COLO668 (cell line): Measurements from ENCODE around the gene OPCML.

Experiments used
- DNase-seq: peaks from one replicate; lab custom pipeline; 2025; ENCODE audit not compliant: unreplicated experiment; lab: John Stamatoyannopoulos, UW

Gene OPCML

DNA sequence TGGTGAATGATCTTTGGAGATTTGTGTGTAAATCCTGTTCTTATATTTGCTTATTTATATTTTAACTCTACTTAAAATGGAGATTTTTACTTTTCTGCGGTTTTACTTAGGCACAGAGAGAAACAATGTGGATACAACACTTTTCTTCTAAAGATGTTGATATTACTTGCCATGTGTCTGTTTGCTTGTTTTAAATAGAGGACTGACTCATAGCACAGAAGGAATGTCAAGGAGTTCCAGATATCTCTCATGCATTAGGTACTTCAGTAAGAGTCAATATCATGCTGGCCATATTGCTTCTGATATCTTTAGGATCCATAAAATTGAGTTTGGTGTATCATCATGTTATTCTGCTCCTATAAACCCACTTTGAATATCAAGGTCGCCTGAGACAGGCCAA lies 395.0 kb downstream of the OPCML start:
- DNase-seq, result no peak

DNA sequence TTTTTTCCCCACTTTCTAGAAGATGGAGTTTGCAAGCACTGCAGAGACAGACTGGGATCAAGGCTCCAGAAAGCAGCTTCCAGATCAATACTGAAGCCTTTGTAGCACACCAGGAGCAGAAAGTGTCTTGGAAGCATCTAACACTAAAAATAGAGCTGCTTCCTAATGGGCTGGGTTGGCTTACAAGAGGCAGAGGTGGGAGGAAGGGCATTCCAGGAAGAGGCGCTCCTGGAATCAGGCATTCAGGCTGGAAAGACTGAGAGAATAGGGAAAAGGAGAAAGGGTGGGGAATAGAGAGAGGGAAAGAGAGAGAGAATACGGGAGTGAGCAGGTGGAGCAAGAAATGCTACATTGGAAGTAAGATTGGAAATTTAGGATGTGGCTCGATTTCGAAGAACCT lies 395.9 kb downstream of the OPCML start:
- no peak for DNase-seq

DNA sequence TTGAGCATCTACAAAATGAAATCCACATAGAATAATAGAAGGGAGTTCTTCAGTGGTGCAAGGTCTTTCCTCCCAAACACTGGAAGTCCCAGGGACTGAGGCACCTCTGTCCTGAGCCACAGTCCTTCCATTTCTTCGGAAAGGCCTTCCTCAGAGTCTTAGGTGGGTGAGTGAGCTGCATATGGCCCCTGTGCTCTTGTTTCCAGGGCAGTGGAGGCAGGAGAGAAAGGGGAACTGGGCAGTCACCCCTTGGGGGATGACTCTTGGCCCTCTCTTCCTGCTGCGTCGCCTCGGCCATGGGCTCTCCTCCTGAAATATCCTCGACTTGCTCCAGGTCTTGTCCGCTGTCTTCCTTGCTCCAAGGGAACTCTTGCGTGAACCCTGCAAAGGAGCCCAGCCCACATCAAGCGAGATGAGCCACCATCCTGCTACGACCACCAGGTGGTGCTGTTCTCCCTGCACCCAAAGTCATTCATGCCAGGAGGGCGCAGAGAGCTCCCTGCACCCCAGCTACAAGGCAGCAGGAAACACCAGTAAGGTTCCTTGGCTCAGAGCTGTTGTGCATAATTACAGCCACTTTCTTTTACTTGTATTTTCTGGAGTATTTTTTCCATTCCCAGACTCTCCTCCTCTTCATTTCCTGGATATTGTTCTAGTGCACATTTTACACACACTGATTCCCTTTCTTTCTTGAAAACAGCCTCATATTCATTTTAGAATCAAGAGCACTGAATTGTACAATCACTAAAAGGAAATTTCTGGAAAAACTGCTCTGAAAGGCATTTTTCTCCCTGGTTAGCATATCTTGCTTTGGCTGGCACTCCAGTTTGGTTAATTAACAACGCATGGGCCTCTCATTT lies 397.8 kb downstream of the OPCML start:
- DNase-seq, result peak; percentile 21

DNA sequence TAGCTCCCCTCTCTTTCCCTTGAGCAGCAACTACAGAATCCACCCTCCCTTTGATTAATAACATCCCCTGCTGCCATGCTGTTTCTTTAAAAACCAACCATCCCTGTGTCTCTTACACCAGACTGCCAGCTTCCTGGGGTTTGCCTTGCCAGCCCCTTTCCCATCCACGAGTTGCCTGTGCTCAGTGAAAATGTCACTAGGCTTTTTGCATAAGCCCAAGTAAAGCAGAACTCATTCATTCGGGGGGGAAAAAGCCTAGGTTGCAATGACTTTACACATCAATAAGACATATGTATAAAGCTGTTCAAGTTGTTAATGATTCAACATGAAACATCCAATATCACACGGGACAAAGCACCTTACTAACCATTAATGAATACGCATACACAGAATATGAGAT lies 398.7 kb downstream of the OPCML start:
- no peak for DNase-seq

DNA sequence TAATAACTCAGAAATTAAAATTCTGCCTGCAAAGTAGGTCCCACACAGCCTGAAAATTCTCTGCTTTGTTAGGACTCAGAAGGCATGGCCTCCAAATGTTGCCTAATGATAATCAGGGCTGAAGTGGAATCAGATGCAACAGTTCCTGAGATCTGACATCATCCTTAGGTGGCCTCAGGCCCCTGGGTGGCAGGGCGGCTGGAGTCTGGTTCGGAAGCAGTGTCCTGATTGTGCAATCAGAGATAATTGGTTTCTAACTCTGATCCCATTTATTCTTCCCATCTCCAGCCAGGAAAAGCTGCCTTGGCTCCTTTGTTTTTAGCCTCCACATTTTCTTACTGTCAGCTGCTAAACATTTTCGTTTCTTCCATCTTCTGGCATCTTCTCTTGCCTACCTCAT lies 399.3 kb downstream of the OPCML start:
- no peak for DNase-seq

DNA sequence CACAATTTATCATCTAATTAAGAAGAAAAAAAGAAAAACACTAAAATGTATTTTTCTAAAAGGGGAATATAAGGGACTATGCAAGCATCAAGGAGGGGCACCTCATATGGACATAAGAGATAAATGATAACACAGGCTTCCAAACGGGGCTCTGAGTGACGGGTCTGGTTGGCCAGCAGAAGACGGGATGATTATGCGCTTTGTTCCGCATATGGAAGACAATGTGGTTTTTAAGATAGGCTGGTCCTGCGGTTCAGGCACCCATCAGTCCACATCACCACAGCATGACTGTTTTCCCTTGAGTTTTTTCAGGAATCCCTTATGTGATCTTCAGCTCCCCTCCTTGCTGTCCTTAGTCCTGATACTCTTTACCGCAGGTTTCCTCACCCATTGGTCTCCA lies 404.6 kb downstream of the OPCML start:
- DNase-seq, result no peak

DNA sequence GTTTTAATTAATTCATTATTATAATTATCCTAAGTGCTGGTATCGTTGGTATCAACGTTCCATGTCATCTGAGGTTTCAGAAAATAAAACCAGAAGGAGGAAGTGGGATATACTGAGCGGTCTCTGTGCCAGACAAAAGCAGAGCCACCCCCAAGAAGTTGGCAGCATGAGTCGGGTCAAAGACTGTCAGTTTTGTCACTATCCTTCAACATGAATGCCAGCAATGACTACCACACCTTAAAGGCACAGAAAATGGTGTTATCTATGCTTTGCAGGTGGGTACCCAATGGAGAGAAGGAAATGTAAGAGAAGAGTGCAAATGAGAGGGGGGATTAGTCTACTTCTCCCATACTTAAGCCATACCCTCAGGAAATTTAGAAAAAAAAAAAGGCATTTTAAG lies 408.5 kb downstream of the OPCML start:
- no peak for DNase-seq

DNA sequence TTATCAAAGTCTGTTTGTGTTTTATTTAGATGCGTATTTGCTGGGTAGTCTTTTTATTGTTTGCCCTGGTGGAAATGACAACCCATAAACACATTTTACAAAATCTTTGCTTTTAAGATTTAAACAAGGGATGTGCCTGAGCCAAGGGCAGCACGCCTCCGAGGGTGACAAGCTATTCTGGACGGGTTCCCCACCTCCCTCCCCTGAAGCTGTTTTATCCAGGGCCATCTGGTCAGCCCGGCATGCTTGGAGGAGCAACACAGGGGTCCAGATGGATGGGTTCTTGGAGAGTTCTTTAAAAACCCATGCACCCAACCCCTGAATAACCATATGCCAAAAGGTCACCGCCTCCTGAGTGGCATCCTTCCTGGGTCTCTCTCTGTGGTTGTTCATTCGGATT lies 408.9 kb downstream of the OPCML start:
- no peak for DNase-seq

DNA sequence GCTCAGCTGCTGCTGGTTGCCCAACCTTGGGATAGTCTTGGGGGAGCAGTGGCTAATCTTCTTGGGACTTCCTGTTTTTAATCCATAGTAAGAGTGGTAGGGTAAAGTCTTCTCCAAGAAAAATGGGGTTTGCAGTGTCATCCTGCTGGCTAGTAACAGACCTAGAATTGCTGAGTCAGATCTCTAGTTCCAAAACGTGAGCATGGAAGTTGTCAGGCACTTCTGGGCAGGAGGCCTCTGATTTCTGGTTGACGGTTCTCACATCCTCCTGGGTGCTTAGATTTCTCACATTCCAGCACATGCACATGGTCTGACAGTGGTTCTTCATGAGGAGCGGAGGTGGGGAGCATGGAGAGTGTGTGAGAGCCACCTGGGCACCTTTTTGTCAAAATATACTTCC lies 410.0 kb downstream of the OPCML start:
- DNase-seq, result no peak

DNA sequence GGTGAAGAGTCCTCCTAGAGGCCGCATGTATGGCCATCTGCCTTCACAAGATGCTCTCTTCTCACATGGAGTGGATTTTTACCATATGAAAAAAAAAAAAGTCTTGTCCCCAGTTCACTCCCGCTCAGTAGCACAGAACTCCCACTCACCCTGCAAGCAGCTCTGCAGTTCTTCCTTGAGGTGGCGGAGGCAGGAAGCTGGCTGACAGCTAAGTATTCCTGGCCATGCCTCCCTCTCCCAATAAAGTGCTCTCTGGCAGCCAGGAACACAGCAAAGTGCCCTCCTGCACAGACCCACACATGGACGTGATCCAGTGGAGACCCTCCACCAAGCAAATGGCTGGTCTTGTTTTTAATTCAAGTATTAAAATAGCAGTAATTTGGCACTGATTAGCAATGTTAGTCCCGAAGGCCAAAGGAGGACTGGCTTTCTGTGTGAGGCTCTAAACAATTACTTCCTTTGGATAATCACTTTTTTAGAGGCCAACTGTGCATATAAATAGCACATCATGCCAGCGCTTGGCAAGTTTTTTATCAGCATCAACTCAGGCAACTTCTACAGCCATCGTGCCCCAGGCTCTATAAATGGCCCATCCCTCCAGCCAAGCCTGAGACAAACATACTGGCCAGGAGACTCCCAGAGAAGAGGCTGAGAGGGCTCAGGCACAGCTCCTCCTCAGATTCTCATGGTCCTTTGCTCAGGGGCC lies 413.6 kb downstream of the OPCML start:
- DNase-seq, result no peak

DNA sequence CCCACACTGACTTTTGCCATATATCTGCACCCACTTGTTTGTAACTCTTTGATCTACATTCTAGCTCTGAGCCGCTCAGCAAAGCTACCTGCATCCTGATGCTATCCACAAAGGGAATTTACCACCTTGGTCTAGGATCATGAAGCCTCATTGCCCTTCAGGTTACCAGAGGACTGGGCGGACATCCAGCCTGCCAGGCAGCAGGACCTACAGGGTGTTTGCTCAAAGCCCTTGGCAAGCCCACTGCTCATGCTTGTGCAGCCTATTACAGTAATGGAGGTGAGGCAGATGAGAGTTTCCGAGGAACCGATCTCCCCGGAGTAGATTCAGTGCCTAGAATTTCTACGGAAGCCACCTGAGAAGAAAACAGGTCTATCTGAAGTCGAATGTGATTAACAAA lies 417.2 kb downstream of the OPCML start:
- no peak for DNase-seq

DNA sequence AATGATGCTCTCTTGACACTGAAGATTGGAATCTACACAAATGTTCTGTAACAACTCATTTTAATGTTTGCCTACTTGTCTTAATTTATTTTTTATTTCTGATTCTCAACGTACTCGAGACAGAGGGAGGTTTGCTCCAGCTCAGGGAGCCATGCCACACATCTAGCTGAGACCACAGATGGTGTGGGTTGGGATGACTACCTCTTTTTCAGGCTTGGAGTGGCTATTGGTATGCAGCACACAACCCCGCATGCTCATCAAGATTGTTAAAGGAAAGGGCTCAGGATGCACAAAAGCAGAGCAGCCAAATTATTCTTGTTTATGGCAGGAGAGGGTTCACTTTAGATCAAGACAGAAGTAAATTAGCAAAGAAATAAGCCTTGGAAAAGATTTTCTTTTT lies 424.5 kb downstream of the OPCML start:
- DNase-seq, result no peak

DNA sequence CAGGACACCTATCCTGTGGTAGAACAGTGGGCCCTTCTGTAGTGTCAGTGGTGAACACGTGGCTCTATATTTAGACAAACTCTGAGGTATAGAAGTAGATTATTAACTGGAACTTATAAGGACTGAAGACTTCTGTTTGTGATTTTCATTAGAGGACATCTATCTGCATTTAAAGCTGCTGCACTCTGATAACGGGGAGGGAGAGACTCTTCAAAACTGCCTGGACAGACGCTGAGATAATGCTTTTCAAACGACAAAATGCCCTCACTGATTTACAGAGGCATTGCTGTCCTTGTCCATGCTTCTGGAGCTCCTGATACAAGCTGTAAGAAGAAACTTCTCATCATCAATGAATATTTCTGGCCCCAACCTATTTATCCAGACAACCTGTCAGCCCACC lies 425.2 kb downstream of the OPCML start:
- no peak for DNase-seq

DNA sequence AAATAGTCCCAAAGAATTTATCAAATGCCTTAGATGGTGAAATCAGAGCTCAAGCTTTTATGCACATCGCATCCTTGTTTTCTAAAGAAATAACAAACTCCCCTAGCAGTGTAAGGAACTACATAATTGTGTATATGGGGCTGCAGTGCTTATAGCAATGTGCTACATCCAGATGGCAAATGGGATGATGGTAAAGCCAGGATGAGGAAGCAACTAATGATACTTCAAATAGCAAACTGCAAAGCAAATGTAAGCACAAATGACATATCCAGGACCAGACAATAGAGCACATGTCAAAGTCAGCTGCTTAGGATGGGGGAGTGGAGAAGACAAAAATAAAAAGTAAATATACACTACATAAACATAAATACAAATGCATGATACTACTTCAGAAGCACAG lies 425.9 kb downstream of the OPCML start:
- DNase-seq, result no peak

DNA sequence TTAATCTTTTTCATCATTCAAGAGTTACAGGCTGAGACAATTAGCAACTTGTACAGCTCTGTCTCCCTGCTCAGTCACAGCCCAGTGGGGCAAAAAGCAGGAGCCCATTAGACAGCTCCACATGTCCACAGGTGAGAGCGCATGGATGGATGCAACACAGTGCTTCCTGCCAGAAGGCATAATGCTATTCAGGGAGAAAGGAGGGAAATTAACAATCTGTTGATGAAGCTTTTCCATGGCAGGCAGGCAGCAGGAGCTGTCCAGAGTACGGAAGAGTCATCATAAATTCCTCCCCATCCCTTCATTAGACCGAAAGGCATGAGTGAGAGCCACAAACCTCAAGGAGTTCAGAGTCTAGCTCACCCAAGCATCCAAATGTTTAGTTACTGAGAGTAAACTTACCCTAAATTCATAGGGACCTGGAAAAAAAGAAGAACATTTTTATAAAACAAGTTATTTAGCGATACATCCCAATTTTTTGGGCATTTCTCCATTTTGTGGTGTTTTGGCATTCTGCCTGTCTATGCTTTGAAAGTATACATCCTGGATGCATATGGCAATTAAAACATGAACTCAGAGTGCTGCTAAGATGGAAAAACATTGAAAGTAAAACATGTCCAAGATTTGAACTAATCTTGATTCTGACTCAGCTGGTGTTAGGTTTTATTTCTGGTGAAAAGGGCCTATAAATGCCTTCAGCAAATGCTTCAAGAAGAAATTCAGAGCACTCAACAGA lies 428.1 kb downstream of the OPCML start:
- no peak for DNase-seq

DNA sequence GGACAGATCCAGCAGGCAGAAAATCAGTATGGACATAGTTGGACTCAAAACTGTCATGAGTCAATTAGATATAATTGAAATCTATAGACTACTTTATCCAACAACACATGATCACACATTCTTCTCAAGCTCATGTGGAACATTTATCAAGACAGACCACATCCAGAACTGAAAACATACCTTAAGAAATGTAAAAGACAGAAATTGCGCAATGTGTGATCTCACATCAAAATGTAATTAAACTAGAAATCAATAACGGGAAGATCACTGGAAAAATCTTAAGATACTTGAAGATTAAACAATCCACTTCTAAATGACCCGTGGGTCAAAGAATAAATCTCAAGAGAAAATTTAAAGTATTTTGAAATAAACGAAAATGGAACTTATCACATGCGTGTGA lies 435.3 kb downstream of the OPCML start:
- DNase-seq, result no peak

DNA sequence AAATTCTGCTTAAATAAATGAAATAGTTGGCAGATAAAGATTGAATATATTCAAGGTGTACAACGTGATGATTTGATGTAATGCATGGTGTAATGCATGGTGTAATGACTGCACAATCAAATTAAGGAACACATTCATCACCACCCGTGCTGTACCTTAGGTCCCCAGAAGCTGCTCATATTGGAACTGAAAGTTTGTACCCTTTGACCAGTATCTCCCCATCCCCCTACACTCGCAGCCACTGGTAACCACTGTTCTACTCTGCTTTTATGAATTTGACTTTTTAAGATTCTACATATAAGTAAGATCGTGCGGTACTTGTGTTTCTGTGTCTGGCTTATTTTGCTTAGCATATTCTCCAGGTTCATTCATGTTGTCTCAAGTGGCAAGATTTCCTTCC lies 445.8 kb downstream of the OPCML start:
- DNase-seq, result no peak

DNA sequence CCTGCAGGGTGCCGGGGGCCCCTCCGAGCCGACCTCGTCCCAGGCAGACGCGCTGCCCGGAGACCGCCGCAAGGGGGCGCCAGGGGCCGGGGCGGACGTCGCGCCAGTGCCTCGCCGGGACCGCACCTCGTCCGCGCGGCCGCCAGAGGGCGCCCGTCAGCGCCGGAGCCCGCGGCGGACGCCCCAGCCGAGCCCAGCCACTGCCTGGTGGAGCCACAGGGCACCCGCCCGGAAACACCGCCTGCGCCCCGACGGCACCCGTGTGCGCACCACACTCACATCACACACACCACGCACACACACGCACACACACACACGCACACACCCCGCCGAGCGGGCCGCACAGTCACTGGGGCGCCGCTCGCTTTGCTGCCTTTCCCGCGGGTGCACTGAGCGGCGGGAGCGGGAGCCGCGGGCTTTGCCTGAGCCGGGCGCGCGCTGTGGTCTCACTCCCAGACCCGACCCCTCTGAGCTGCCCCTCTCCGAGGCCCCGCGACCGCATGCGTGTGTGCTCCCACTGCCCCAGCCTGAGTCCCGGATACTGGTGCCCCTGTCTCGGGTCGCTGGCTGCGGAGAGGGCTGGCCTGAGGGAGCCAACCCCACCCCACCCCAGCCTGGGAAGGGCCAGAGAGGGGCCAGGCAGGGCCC lies 449.3 kb downstream of the OPCML start:
- DNase-seq, result peak; percentile 71

DNA sequence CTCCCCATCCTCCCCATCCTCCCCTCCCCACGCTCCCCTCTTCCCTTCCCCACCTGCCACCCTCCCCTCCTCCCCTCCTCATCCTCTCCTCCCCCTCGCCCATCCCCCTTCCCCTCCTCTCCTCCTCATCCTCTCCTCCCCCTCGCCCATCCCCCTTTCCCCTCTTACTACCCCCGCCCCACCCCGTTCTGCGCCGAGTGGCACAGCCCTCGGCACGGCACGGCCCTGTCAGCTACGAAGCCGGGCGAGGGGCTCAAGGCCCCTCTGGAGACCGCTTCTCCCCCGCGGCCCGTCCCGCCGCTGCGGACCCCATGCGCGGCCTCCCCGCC lies 449.9 kb downstream of the OPCML start:
- DNase-seq, result peak; percentile 48

DNA sequence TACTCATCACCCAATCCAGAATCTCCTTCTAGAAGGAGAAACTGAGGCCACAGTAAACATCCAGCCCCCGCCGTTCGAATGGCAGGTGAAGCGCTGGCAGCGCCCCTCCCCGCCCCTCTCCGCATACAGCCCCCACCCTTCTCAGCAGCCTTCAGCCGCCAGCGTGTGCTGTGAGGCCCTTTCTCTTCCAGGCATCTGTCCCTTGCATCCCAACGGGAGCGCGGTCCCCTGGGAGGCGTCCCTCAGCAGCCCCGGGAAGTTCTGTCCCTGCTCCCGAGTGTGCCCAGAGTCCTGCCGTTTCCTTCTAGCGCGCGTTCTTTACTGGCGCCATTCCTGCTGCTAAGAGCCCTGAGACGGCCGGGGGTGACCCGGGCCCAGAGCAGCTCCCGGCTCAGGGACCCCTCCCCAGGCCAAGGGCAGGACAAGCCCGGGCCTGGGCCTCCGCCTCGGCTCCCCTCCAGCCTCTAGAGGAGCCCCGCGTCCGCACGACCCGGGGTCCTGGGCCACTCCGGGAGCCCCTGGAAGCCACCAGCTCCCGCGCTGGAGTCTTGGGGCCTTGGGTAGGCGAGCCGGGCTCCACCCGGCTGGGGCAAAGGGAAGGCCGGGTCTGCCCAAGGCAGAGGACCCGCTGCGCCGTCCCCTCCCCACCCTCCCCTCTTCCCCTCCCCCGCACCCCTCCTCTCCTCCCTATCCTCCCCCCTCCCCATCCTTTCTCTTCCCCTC lies 450.4 kb downstream of the OPCML start:
- DNase-seq, result peak; percentile 34

DNA sequence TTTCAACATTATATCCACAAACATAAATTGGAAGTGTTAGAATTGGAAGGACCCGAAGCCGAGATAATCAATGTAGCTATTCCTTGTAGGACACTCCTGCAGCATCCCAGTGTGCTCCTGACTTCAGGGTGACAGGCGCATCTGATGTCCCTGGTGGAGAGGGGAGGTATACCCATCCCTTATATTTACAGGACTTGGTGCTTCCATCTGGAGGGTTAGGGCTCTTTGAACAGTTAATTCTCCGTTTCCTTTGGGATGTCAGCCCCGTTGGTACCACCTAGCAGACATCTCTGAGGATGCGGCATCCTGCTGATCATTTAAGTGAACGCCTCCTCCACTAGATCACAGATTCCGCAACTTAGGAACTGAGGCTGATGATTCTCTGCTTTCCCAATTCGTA lies 451.3 kb downstream of the OPCML start:
- no peak for DNase-seq
